SU-DHL-6 (cell line): ENCODE measurements around the gene LARP4B.

ENCODE experiments used
- H2AFZ ChIP-seq: fragments of 200-600 bp; sonication (generic); 2 replicates; pipeline ENCODE4 v1.6.1; 2014; ENCODE audit warnings: low read depth, mild to moderate bottlenecking, moderate library complexity, mixed read lengths, antibody characterized with exemption, low read length; ENCODE audit not compliant: severe bottlenecking
- H3F3A ChIP-seq: fragments of 200-600 bp; shearing (Covaris generic); 2 replicates; pipeline ENCODE4 v1.6.0; 2016; ENCODE audit warnings: antibody characterized with exemption, mild to moderate bottlenecking; ENCODE audit not compliant: insufficient read depth
- H3K27ac ChIP-seq: fragments of 200-600 bp; sonication (generic); 2 replicates; pipeline ENCODE4 v1.5.1; 2016; ENCODE audit warnings: low read depth, mild to moderate bottlenecking, low read length, moderate library complexity, mixed read lengths
- H3K27me3 ChIP-seq: fragments of 200-600 bp; sonication (generic), shearing (Covaris generic); 2 replicates; pipeline ENCODE4 v1.6.0; 2014; ENCODE audit warnings: mild to moderate bottlenecking, low read length
- H3K36me3 ChIP-seq: fragments of 200-600 bp; sonication (generic); 2 replicates; pipeline ENCODE4 v1.6.1; 2014; ENCODE audit warnings: mild to moderate bottlenecking, low read length, mixed read lengths
- H3K4me2 ChIP-seq: fragments of 300-600, 200-600 bp; shearing (Covaris generic), sonication (generic); 2 replicates; pipeline ENCODE4 v1.6.0; 2014; ENCODE audit warnings: low read length, low read depth, mild to moderate bottlenecking; ENCODE audit not compliant: poor library complexity, severe bottlenecking
- H3K4me3 ChIP-seq: fragments of 200-600 bp; sonication (generic); 2 replicates; pipeline ENCODE4 v1.5.1; 2014; ENCODE audit warnings: antibody characterized with exemption, low read length, mild to moderate bottlenecking, mixed read lengths; ENCODE audit not compliant: insufficient read depth, poor library complexity, severe bottlenecking
- H3K79me2 ChIP-seq: fragments of 200-600 bp; sonication (generic); 2 replicates; pipeline ENCODE4 v1.6.1; 2014; ENCODE audit warnings: mild to moderate bottlenecking, low read length, moderate library complexity; ENCODE audit not compliant: insufficient read depth
- H3K9ac ChIP-seq: fragments of 200-600 bp; sonication (generic); 2 replicates; pipeline ENCODE4 v1.7.0; 2014; ENCODE audit warnings: mild to moderate bottlenecking, low read length
- H3K9me2 ChIP-seq: fragments of 200-600 bp; sonication (generic); replicated peaks from 2 replicates; pipeline ENCODE4 v1.6.1; 2014; ENCODE audit warnings: low read length; ENCODE audit not compliant: insufficient read depth
- H3K9me3 ChIP-seq: fragments of 200-600 bp; sonication (generic); 2 replicates; pipeline ENCODE4 v1.6.1; 2014; ENCODE audit warnings: low read length, mixed read lengths; ENCODE audit not compliant: insufficient read depth
- H4K20me1 ChIP-seq: fragments of 200-600 bp; sonication (generic); 2 replicates; pipeline ENCODE4 v1.6.1; 2014; ENCODE audit warnings: low read depth, mild to moderate bottlenecking, antibody characterized with exemption, low read length, moderate library complexity, mixed read lengths
- EZH2phosphoT487 ChIP-seq: fragments of 200-600 bp; sonication (generic), shearing (Covaris generic); conservative IDR thresholded peaks from 2 replicates; pipeline ENCODE4 v1.6.1; 2018; ENCODE audit warnings: mild to moderate bottlenecking, antibody characterized with exemption, low read length, moderate library complexity, mixed read lengths
- TF ChIP-seq, protein P1 (sequence below): fragments of 200-600 bp; sonication (generic); IDR thresholded peaks from one replicate; pipeline ENCODE4 v1.5.1; 2017; ENCODE audit warnings: antibody characterized with exemption, mild to moderate bottlenecking, low read length, moderate library complexity; ENCODE audit not compliant: insufficient read depth, poor library complexity, severe bottlenecking

Gene LARP4B

DNA sequence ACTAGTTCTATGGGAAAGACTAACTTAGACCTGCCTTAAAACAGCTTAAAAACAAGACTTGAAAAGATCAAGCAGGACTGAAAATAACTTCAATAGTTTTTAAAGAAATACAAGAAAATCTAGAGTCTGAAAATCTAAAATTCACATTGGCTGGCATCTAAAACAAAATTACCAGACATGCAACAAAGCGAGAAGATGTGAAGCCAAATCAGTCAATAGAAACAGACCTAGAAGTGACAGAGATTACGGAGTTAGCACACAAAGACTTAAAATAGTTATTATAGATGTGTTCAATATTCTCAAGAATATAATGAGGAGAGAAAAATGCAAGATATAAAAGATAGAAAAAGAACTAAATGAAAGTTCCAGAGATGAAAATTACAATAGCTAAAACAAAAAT, 163.7 kb downstream of the LARP4B start:
- no peaks in the 10 kb centered on the region for H3K9me2 ChIP-seq
- no peaks in the 10 kb centered on the region for H3K36me3 ChIP-seq
- H3K9ac ChIP-seq: no peak overlapping the region
- no peak overlapping the region for H3K4me3 ChIP-seq
- H3K27me3 ChIP-seq: no peaks in the 10 kb centered on the region; the same call in 1 of the 2 replicates
- no peaks in the 10 kb centered on the region for H3K79me2 ChIP-seq
- H3K9me3 ChIP-seq: no peaks in the 10 kb centered on the region
- no peaks in the 10 kb centered on the region for H4K20me1 ChIP-seq
- H3K27ac ChIP-seq: no peak overlapping the region
- TF ChIP-seq, protein P1, sequence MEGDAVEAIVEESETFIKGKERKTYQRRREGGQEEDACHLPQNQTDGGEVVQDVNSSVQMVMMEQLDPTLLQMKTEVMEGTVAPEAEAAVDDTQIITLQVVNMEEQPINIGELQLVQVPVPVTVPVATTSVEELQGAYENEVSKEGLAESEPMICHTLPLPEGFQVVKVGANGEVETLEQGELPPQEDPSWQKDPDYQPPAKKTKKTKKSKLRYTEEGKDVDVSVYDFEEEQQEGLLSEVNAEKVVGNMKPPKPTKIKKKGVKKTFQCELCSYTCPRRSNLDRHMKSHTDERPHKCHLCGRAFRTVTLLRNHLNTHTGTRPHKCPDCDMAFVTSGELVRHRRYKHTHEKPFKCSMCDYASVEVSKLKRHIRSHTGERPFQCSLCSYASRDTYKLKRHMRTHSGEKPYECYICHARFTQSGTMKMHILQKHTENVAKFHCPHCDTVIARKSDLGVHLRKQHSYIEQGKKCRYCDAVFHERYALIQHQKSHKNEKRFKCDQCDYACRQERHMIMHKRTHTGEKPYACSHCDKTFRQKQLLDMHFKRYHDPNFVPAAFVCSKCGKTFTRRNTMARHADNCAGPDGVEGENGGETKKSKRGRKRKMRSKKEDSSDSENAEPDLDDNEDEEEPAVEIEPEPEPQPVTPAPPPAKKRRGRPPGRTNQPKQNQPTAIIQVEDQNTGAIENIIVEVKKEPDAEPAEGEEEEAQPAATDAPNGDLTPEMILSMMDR: no peak
- no peak for TF ChIP-seq EZH2phosphoT487
- H3F3A ChIP-seq: no peaks in the 10 kb centered on the region
- H3K4me2 ChIP-seq: no peak overlapping the region
- no peak overlapping the region for H2AFZ ChIP-seq

DNA sequence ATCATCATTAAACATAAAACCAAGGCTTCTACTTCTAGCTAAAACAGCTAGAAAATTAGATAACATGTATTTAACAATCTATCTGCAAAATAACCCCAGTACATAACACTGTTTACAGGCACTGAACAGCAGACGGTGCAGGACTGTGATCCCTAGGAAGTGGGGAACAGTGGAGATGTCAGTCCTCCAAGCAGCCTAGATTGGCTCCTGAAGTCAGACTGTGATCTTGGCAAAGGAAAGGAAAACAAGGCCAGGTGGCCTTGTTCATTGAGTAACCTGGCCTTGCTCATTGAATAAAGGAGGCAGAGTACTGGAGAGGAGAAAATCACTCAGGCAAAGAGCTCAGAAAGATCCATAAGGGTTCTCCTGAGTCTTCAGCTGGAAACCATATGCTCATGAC, 164.3 kb downstream of the LARP4B start:
- no peaks in the 10 kb centered on the region for H3K9me3 ChIP-seq
- no peaks in the 10 kb centered on the region for H3K9me2 ChIP-seq

DNA sequence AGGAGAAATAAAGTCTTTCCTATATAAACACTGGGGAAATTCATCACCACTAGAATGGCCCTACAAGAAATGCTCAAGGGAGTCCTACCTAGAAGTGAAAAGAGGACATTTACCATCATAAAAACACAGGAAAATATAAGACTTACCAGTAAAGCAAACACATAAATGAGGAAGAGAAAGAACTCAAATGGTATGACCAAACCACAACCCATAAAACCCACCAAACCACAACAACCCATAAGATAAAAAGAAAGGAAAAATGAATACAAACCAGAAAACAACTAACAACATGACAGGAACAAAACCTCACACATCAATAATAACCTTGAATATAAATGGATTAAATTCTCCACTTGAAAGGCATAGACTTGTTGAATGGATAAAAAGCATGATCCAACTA, 170.1 kb downstream of the LARP4B start:
- 0 out of 2 replicates have a peak, but pooled peaks cover 13% of the 10 kb centered on the region for H3K9me3 ChIP-seq
- H3K79me2 ChIP-seq: no peaks in the 10 kb centered on the region
- no peaks in the 10 kb centered on the region for H3F3A ChIP-seq
- no peak overlapping the region for H3K27ac ChIP-seq
- H3K9me2 ChIP-seq: no peaks in the 10 kb centered on the region
- H2AFZ ChIP-seq: no peak overlapping the region
- H3K4me3 ChIP-seq: no peak overlapping the region
- no peaks in the 10 kb centered on the region for H4K20me1 ChIP-seq
- H3K4me2 ChIP-seq: no peak overlapping the region
- no peak overlapping the region for H3K9ac ChIP-seq
- no peaks in the 10 kb centered on the region for H3K36me3 ChIP-seq
- TF ChIP-seq, protein P1: no peak
- no peak for TF ChIP-seq EZH2phosphoT487
- H3K27me3 ChIP-seq: no peaks in the 10 kb centered on the region; the same call in 1 of the 2 replicates

More for the DNA sequence above, 164.3 kb downstream of the LARP4B start:
- Histone ChIP-seq H2AFZ (no peak overlapping the region), H3K36me3 (no peaks in the 10 kb centered on the region), H3K9ac (no peak overlapping the region), H3K79me2 (no peaks in the 10 kb centered on the region), H4K20me1 (no peaks in the 10 kb centered on the region), H3K27ac (no peak overlapping the region), H3K4me3 (no peak overlapping the region), H3K27me3 (no peaks in the 10 kb centered on the region; the same call in 1 of the 2 replicates), H3K4me2 (no peak overlapping the region), H3F3A (no peaks in the 10 kb centered on the region)
- TF ChIP-seq, protein P1: no peak
- no peak for TF ChIP-seq EZH2phosphoT487

DNA sequence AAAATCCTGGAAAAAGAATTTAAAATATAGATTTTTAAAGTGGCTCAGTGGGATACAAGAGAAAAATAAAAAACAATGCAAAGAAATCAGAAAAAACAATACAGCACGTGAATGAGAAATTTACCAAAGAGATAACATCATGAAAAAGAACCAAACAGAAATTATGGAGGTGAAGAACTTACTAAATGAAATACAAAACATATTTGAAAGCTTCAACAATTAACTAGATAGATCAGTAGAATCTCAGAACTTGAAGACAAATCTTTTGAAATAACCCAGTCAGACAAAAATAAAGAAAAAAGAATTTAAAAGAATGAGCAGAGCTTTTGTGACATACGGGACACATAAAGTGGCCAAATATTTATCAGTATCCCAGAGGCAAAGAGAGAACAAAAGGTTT, 170.9 kb downstream of the LARP4B start:
- H3K4me2 ChIP-seq: no peak overlapping the region
- no peak overlapping the region for H3K4me3 ChIP-seq
- no peaks in the 10 kb centered on the region for H3K9me2 ChIP-seq
- H3K27ac ChIP-seq: no peak overlapping the region
- H3K36me3 ChIP-seq: no peaks in the 10 kb centered on the region
- H3K79me2 ChIP-seq: no peaks in the 10 kb centered on the region
- H3K27me3 ChIP-seq: no peaks in the 10 kb centered on the region; the same call in 1 of the 2 replicates
- TF ChIP-seq, protein P1: no peak
- TF ChIP-seq EZH2phosphoT487: no peak
- H2AFZ ChIP-seq: no peak overlapping the region
- no peaks in the 10 kb centered on the region for H4K20me1 ChIP-seq
- peaks cover 13% of the 10 kb centered on the region; the same call in 1 of the 2 replicates for H3K9me3 ChIP-seq
- no peaks in the 10 kb centered on the region for H3F3A ChIP-seq
- H3K9ac ChIP-seq: no peak overlapping the region
